GM12874 (cell line): Measurements from ENCODE around the gene NPFFR1.

Source experiments
- TF ChIP-seq, protein P1 (sequence below): IDR thresholded peaks from 2 replicates; pipeline ENCODE4 v1.5.1; 2011; ENCODE audit warnings: low read depth, mild to moderate bottlenecking, control low read depth, low read length, moderate library complexity; ENCODE audit not compliant: insufficient read depth

NPFFR1 gene

DNA sequence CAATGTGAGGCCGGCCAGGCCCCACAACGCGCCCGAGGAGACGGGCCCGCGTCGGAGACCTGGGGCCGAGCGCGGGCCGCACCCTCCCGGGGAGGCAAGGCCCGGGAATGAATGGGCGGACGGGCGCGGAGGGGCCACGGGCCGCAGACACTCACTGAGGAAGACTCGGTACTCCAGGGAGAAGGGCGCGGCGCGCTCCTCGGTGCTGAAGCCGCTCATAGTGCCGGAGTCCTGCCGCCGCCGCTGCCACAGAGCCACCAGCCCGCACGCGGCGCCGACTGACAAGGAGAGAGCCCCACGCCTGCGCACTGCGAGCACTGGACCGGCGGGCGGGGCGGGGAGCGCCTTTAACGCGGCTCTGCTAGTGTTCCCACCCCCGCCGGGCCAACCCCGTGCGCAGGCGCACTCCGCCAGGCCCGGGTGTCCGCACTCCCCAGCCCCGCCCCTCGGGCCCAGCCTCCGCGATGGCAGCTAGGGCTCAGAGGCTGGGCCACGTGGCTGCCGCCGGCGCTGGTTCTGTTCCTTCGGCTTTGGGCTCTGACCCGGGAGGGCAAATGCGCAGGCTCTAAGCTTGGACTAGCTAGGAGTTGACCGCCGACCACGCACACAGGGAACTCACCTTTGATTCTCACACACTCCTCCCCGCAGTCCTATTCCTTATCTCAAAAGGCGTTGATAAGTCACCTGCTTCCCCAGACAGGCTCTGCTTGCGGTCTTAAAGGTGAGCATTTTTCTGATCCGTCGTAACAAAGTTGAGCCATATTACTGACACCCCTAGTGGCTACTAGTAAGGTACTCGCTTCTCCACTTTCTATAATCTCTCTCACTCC is 50.5 kb downstream of the NPFFR1 start, which contains the start of gene PPA1:
TSS of gene PPA1 (minus strand) at position 321 of the 830 bp plus-strand sequence. CDS start at position 219, 102 bp downstream.
- TF ChIP-seq, protein P1, sequence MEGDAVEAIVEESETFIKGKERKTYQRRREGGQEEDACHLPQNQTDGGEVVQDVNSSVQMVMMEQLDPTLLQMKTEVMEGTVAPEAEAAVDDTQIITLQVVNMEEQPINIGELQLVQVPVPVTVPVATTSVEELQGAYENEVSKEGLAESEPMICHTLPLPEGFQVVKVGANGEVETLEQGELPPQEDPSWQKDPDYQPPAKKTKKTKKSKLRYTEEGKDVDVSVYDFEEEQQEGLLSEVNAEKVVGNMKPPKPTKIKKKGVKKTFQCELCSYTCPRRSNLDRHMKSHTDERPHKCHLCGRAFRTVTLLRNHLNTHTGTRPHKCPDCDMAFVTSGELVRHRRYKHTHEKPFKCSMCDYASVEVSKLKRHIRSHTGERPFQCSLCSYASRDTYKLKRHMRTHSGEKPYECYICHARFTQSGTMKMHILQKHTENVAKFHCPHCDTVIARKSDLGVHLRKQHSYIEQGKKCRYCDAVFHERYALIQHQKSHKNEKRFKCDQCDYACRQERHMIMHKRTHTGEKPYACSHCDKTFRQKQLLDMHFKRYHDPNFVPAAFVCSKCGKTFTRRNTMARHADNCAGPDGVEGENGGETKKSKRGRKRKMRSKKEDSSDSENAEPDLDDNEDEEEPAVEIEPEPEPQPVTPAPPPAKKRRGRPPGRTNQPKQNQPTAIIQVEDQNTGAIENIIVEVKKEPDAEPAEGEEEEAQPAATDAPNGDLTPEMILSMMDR: peak; percentile 33; the same call in 1 of the 2 replicates

GRCh38 chr10:70232859-70233108 is 51.0 kb downstream of the NPFFR1 start:
- TF ChIP-seq, protein P1: no peak

- TF ChIP-seq, protein P1: no peak
These were observed 51.5 kb downstream of the NPFFR1 start for GRCh38 chr10:70232155-70232858.

DNA sequence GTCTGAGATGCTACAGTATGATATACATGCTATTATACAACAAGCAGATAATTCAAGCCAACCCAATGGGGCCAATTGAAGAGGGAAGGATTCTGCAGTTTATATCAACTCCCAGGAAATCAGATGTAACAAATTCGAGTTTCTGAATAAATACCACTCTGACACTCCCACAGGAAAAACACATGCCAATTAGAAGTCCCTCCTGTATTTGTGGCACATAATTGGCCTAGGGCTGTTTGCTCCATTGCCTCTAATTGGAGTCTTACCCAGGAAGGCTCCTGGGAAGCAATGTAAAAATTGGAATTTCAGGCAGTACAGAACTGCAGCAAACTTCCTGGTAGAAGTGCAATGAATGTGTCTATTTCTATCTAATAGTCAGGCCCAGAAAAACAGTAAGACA is 55.3 kb downstream of the NPFFR1 start:
- TF ChIP-seq, protein P1: no peak

DNA sequence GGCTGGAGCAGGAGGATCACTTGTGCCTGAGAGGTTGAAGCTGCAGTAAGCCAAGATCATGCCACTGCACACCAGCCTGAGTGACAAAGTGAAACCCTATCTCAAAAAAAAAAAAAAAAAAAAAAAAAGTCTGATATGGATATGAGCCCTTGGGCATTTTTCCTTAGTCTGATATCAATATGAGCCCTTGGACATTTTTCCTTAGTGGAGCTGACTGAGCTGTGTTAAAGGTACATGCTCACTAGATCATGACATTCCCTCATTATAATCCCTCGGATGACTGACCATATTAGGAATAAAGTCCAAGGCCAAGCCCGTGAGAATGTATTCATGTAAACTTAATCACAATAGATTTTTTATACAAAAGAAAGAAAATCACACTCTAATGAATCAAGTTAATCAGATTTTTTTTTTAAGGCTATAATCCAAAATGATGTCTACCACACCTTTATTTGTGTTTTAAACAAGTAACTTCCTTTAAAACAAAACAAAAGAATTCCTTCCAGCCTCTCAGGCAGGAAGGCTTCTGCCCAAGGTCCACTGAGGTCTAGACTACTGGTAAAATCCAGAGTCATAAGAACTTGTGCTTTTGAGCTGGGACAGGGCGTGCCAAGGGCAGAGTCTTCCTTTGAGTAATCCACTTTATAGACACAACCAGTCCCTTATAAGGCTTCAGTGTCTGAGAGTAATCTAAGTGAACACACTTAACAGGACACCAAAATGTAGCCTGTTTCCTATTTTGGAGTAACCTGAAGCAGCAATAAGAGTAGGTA is 56.1 kb downstream of the NPFFR1 start:
- TF ChIP-seq, protein P1: no peak

DNA sequence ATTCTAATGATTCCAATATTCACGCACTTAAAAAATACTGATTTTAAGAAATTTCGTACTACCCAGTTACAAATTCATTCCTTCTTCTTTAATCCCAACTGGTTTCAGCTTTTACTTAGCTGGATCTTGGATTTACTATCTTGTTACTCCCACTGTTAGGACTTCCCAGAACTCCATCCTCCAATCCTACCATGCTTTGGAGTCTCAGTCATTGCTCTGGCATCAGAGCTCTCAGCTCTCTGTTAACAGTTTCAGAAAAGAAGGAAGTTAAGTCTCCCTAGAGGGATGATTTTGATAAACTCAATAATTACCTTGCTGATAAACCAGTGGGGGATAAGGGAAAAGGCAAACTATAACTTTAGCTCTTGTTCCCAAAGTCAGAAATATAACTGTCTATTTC is 60.1 kb downstream of the NPFFR1 start:
- TF ChIP-seq, protein P1: no peak

DNA sequence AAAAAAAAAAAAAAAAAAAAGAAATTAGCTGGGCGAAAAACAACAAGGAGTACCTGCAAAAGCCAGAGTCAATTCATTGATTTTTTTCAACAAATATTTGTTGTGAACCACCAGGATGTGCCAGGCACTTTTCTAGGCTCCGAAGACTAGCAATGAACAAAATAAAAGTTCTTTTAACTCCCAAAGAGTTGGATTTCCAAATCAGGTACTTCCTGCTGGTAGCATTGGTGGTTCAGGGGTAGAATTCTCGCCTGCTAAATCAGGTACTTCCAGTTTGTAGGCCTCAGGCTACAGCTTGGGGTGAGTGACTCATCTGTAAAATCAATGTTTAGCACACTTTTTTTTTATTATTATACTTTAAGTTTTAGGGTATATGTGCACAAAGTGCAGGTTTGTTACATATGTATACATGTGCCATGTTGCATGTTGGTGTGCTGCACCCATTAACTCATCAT is 61.4 kb downstream of the NPFFR1 start:
- TF ChIP-seq, protein P1: no peak
